H1 (cell line): ENCODE results near the gene GPS1. TPM values are rescaled to one million over a fixed set of nuclear protein-coding genes. Genes with fewer than 3 reads are reported as not detected.

Experiments
- ATF2 ChIP-seq: IDR thresholded peaks from 2 replicates; pipeline ENCODE4 v1.6.1; 2012; ENCODE audit warnings: low read length, inconsistent platforms
- BACH1 ChIP-seq: IDR thresholded peaks from 2 replicates; pipeline ENCODE4 v1.6.1; 2012; ENCODE audit warnings: low read length, improper control_type of control experiment
- BCL11A ChIP-seq, 2 experiments: IDR thresholded peaks; one replicate each; pipeline ENCODE4 v1.6.1; 2011; ENCODE audit warnings: low read depth in 2 of 2, low read length in 2 of 2, mild to moderate bottlenecking in 2 of 2
- GABPA ChIP-seq: IDR thresholded peaks from 2 replicates; pipeline ENCODE4 v1.6.1; 2011; ENCODE audit warnings: mild to moderate bottlenecking, low read length, moderate library complexity, borderline replicate concordance; ENCODE audit not compliant: insufficient read depth
- GTF2F1 ChIP-seq: IDR thresholded peaks from 2 replicates; pipeline ENCODE4 v1.6.1; 2012; ENCODE audit warnings: low read depth, low read length, improper control_type of control experiment, borderline replicate concordance
- KDM4A ChIP-seq: IDR thresholded peaks from one replicate; pipeline ENCODE4 v1.7.1; 2012; ENCODE audit warnings: low read depth, mild to moderate bottlenecking, moderate library complexity, low read length, inconsistent platforms; ENCODE audit not compliant: severe bottlenecking
- NANOG ChIP-seq: IDR thresholded peaks from 2 replicates; pipeline ENCODE4 v1.6.1; 2011; ENCODE audit warnings: low read length, low read depth, mild to moderate bottlenecking, inconsistent platforms; ENCODE audit not compliant: insufficient read depth, poor library complexity, severe bottlenecking
- NRF1 ChIP-seq: IDR thresholded peaks from 2 replicates; pipeline ENCODE4 v1.6.1; 2011; ENCODE audit warnings: mild to moderate bottlenecking, low read depth, low read length, improper control_type of control experiment
- PHF8 ChIP-seq: fragments of 200-600 bp; sonication (generic); conservative IDR thresholded peaks from 2 replicates; pipeline ENCODE4 v1.7.1; 2012; ENCODE audit warnings: low read depth, mild to moderate bottlenecking, inconsistent platforms, low read length, moderate library complexity
- POLR2AphosphoS5 ChIP-seq: IDR thresholded peaks from 2 replicates; pipeline ENCODE4 v1.6.1; 2011; ENCODE audit warnings: low read depth, low read length
- POU5F1 ChIP-seq: IDR thresholded peaks from 2 replicates; pipeline ENCODE4 v1.6.1; 2011; ENCODE audit warnings: low read depth, mild to moderate bottlenecking, low read length, moderate library complexity
- RXRA ChIP-seq: IDR thresholded peaks from 2 replicates; pipeline ENCODE4 v1.6.1; 2011; ENCODE audit warnings: low read depth, mild to moderate bottlenecking, low read length, moderate library complexity; ENCODE audit not compliant: insufficient read depth
- SAP30 ChIP-seq: fragments of 300-600 bp; sonication (generic); IDR thresholded peaks from 2 replicates; pipeline ENCODE4 v1.7.1; 2012; ENCODE audit warnings: low read length, moderate library complexity, mild to moderate bottlenecking, inconsistent platforms; ENCODE audit not compliant: insufficient read depth, insufficient replicate concordance
- SIX5 ChIP-seq: IDR thresholded peaks from 2 replicates; pipeline ENCODE4 v1.6.1; 2011; ENCODE audit warnings: mild to moderate bottlenecking, low read depth, low read length
- SP2 ChIP-seq: IDR thresholded peaks from 2 replicates; pipeline ENCODE4 v1.6.1; 2012; ENCODE audit warnings: mild to moderate bottlenecking, low read length, inconsistent platforms
- TAF7 ChIP-seq: optimal IDR thresholded peaks from 2 replicates; pipeline ENCODE3; 2011; ENCODE audit warnings: low read depth, mild to moderate bottlenecking, inconsistent platforms, low read length, moderate library complexity, borderline replicate concordance
- TBP ChIP-seq: IDR thresholded peaks from 2 replicates; pipeline ENCODE4 v1.6.1; 2011; ENCODE audit warnings: low read depth, low read length, improper control_type of control experiment
- YY1 ChIP-seq: IDR thresholded peaks from 2 replicates; pipeline ENCODE4 v1.6.1; 2011; ENCODE audit warnings: low read depth, mild to moderate bottlenecking, low read length
- ZNF274 ChIP-seq: IDR thresholded peaks from 2 replicates; pipeline ENCODE4 v1.7.0; 2012; ENCODE audit warnings: low read length, borderline replicate concordance; ENCODE audit errors: extremely low read depth
- polyA plus RNA-seq, 7 experiments: library from polyadenylated mRNA; depleted of rRNA in 3 of 7; stranded (reverse) in 5 of 7; unstranded in 2 of 7; fragments of >200 nt in 5 of 7; fragments of 200-250 nt in 2 of 7; gene quantifications; 1 replicate in 5 of 7; 2 replicates in 1 of 7; 4 replicates in 1 of 7; pipeline versions ENCODE4 v1.2.1 to v1.2.3, GENCODE V29; 2011 to 2013; ENCODE audit warnings: missing spikeins in 2 of 7, mixed read lengths in 2 of 7
- total RNA-seq: library from RNA; stranded (reverse); fragmentation: NEBNext Ultra II Directional; extraction: Animal tissue kit (Norgen Biotek cat#: 25700); gene quantifications from 2 replicates; pipeline ENCODE4 v1.2.1, GENCODE V29; 2021
- TF ChIP-seq, protein P1 (sequence below): IDR thresholded peaks from 2 replicates; pipeline ENCODE4 v1.6.1; 2012; ENCODE audit warnings: inconsistent platforms
- TF ChIP-seq, protein P2 (sequence below): IDR thresholded peaks from 2 replicates; pipeline ENCODE4 v1.6.1; 2012; ENCODE audit warnings: inconsistent platforms

GPS1 gene
- total and polyA plus RNA-seq, 2 of the 8 experiments (the other 6 are each of a cell fraction or from before 2014, with no cell fraction given): 153 to 277 TPM

- no peak for TF ChIP-seq BCL11A (IDR thresholded peaks at IDR 0.05; ENCODE audit: low read depth in 2 of 2, low read length in 2 of 2)
- TF ChIP-seq TAF7: peak; percentile 45
- TF ChIP-seq GABPA: peak; percentile 62; the same call in 1 of the 2 replicates
- TF ChIP-seq KDM4A: no peak
- TF ChIP-seq POU5F1: no peak
- TF ChIP-seq YY1: no peak
- TF ChIP-seq, protein P1, sequence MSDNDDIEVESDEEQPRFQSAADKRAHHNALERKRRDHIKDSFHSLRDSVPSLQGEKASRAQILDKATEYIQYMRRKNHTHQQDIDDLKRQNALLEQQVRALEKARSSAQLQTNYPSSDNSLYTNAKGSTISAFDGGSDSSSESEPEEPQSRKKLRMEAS: peak; percentile 90
- no peak for TF ChIP-seq ZNF274
- no peak for TF ChIP-seq GTF2F1
- 0 out of 2 replicates have a peak, but pooled peaks have one; percentile 0 for TF ChIP-seq BACH1
- TF ChIP-seq POLR2AphosphoS5: 0 out of 2 replicates have a peak, but pooled peaks have one; percentile 48
- no peak for TF ChIP-seq SIX5
- TF ChIP-seq NRF1: no peak
- TF ChIP-seq NANOG: no peak
- TF ChIP-seq RXRA: 0 out of 2 replicates have a peak, but pooled peaks have one; percentile 62
- TF ChIP-seq SAP30: peak; percentile 27
- TF ChIP-seq PHF8: no peak
- TF ChIP-seq, protein P2, sequence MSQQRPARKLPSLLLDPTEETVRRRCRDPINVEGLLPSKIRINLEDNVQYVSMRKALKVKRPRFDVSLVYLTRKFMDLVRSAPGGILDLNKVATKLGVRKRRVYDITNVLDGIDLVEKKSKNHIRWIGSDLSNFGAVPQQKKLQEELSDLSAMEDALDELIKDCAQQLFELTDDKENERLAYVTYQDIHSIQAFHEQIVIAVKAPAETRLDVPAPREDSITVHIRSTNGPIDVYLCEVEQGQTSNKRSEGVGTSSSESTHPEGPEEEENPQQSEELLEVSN: peak; percentile 56
- no peak for TF ChIP-seq ATF2
- TF ChIP-seq TBP: no peak; the same call in 1 of the 2 replicates
- no peak for TF ChIP-seq SP2
Observed at GRCh38 chr17:82103553-82104451, 52.1 kb downstream of the GPS1 start (continued).
